ENCODE data around the gene ROR1. TPM values are rescaled to one million over a fixed set of nuclear protein-coding genes. Genes with fewer than 3 reads are reported as not detected.

The ROR1 gene
- total and polyA plus RNA-seq, 2 donors (not counting 3 experiments of a cell fraction or from before 2014, with no cell fraction given): 2.6 to 3.5 TPM

DNA sequence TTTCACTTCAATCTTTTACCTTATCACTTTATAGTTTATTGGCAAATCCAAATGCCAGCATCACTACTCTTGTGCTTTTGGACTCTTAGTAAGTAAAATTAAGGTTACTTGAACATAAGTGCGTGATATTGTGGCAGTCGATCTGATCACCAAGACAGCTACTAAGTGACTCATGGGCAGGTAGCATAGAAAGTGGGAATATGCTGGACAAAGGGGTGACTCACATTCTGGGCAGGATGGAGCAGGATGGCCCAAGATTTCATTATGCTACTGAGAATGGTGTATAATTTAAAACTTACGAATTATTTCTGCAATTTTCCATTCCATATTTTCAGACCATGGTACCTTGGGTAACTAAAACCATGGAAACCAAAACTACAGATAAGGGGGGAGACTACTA lies 120.2 kb downstream of the ROR1 start:
- ChIA-PET CTCF (no interaction called here), POLR2A (no interaction called here)
- Histone ChIP-seq H2AFZ (ENCODE audit: low read depth, low read length) (no peak overlapping the region), H3K27ac (ENCODE audit: insufficient read depth, low read depth, low read length) (no peak overlapping the region), H3K9ac (replicated peaks; ENCODE audit: extremely low read depth, insufficient read depth, low read length) (no peak overlapping the region), H3K4me1 (ENCODE audit: control insufficient read depth, extremely low read depth, insufficient read depth, low read length) (no peaks in the 10 kb centered on the region), H3K79me2 (ENCODE audit: control insufficient read depth, insufficient read depth, low read length) (no peaks in the 10 kb centered on the region), H3K27me3 (ENCODE audit: control insufficient read depth in 2 of 2, insufficient read depth in 2 of 2, low read length in 2 of 2) (no peaks in the 10 kb centered on the region), H3K4me3 (replicated peaks in 1 of 3; ENCODE audit: insufficient read depth in 1 of 3, low read depth in 1 of 3, low read length in 3 of 3) (no peak overlapping the region), H3K9me1 (replicated peaks; ENCODE audit: control insufficient read depth, extremely low read depth, insufficient read depth, low read length) (no peaks in the 10 kb centered on the region), H3K36me3 (ENCODE audit: control insufficient read depth in 2 of 2, extremely low read depth in 1 of 2, insufficient read depth in 2 of 2, low read length in 2 of 2) (no peaks in the 10 kb centered on the region), H3K4me2 (ENCODE audit: insufficient read depth, low read length) (no peak overlapping the region), H3K9me3 (replicated peaks; ENCODE audit: control insufficient read depth, insufficient read depth, low read length) (no peaks in the 10 kb centered on the region), H4K20me1 (replicated peaks; ENCODE audit: control insufficient read depth, extremely low read depth, insufficient read depth, low read length) (no peaks in the 10 kb centered on the region)
- no TSS peak for BruUV-seq (replicated peaks)
- dilution Hi-C loops (cut with MboI; ENCODE audit: extremely low pct_ligation_motif_present, low sequenced_read_pairs) (no loop called here), intact Hi-C loops (cut with micrococcal nuclease) (no loop called here)
- FAIRE-seq (no peak), DNase-seq (ENCODE audit: low read depth, low spot score) (no peak)
- no peak for TF ChIP-seq EZH2 (IDR thresholded peaks at IDR 0.05; ENCODE audit: borderline replicate concordance, low read depth, low read length, severe bottlenecking)
- TF ChIP-seq FOS (IDR thresholded peaks at IDR 0.05; ENCODE audit: borderline replicate concordance, insufficient read depth, low read length): peak; percentile 29
- TF ChIP-seq GATA2 (IDR thresholded peaks at IDR 0.05; ENCODE audit: insufficient read depth, insufficient read length, low read depth, low read length): no peak
- TF ChIP-seq JUN (IDR thresholded peaks at IDR 0.05; ENCODE audit: borderline replicate concordance, insufficient read depth, insufficient read length, low read depth): peak; percentile 3

GRCh38 chr1:63894627-63895265 lies 120.9 kb downstream of the ROR1 start:
- DNase-seq (ENCODE audit: low read depth, low spot score) (no peak), FAIRE-seq (no peak)
- Histone ChIP-seq H3K27me3 (ENCODE audit: control insufficient read depth in 2 of 2, insufficient read depth in 2 of 2, low read length in 2 of 2) (no peaks in the 10 kb centered on the region), H3K36me3 (ENCODE audit: control insufficient read depth in 2 of 2, extremely low read depth in 1 of 2, insufficient read depth in 2 of 2, low read length in 2 of 2) (no peaks in the 10 kb centered on the region), H3K9ac (replicated peaks; ENCODE audit: extremely low read depth, insufficient read depth, low read length) (no peak overlapping the region), H3K27ac (ENCODE audit: insufficient read depth, low read depth, low read length) (no peak overlapping the region), H3K4me2 (ENCODE audit: insufficient read depth, low read length) (no peak overlapping the region), H3K4me1 (ENCODE audit: control insufficient read depth, extremely low read depth, insufficient read depth, low read length) (no peaks in the 10 kb centered on the region), H2AFZ (ENCODE audit: low read depth, low read length) (no peak overlapping the region), H3K4me3 (replicated peaks in 1 of 3; ENCODE audit: insufficient read depth in 1 of 3, low read depth in 1 of 3, low read length in 3 of 3) (no peak overlapping the region), H3K9me1 (replicated peaks; ENCODE audit: control insufficient read depth, extremely low read depth, insufficient read depth, low read length) (no peaks in the 10 kb centered on the region), H3K9me3 (replicated peaks; ENCODE audit: control insufficient read depth, insufficient read depth, low read length) (no peaks in the 10 kb centered on the region), H4K20me1 (replicated peaks; ENCODE audit: control insufficient read depth, extremely low read depth, insufficient read depth, low read length) (no peaks in the 10 kb centered on the region), H3K79me2 (ENCODE audit: control insufficient read depth, insufficient read depth, low read length) (no peaks in the 10 kb centered on the region)
- TF ChIP-seq CTCF (IDR thresholded peaks at IDR 0.05; ENCODE audit: extremely low read depth in 1 of 2, insufficient read depth in 1 of 2, low read depth in 1 of 2, low read length in 2 of 2) (no peak), GATA2 (IDR thresholded peaks at IDR 0.05; ENCODE audit: insufficient read depth, insufficient read length, low read depth, low read length) (no peak), MYC (IDR thresholded peaks at IDR 0.05; ENCODE audit: low read depth, low read length) (no peak), FOS (IDR thresholded peaks at IDR 0.05; ENCODE audit: borderline replicate concordance, insufficient read depth, low read length) (no peak), POLR2A (IDR thresholded peaks at IDR 0.05; ENCODE audit: low read depth, low read length) (no peak), EZH2 (IDR thresholded peaks at IDR 0.05; ENCODE audit: borderline replicate concordance, low read depth, low read length, severe bottlenecking) (no peak), POLR2AphosphoS5 (IDR thresholded peaks at IDR 0.05; ENCODE audit: insufficient read depth, low read depth, low read length) (no peak), JUN (IDR thresholded peaks at IDR 0.05; ENCODE audit: borderline replicate concordance, insufficient read depth, insufficient read length, low read depth) (no peak)
- TF ChIP-seq, protein P1, sequence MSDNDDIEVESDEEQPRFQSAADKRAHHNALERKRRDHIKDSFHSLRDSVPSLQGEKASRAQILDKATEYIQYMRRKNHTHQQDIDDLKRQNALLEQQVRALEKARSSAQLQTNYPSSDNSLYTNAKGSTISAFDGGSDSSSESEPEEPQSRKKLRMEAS (IDR thresholded peaks at IDR 0.05; ENCODE audit: insufficient read depth, insufficient read length): no peak
- no TSS peak for BruUV-seq (replicated peaks)
- POLR2A ChIA-PET: no interaction called here
- intact Hi-C loops (cut with micrococcal nuclease) (no loop called here), dilution Hi-C loops (cut with MboI; ENCODE audit: extremely low pct_ligation_motif_present, low sequenced_read_pairs) (no loop called here)
- CTCF ChIA-PET: no interaction called here

Measured in endothelial cell of umbilical vein (primary cell).